RWPE2 (cell line): ENCODE results near the gene TSC2.
A peak's percentile ranks its signal among the peaks of the same experiment; 100 is the strongest.
"Not testable (repeated sequence)": the region's sequence is repeated elsewhere in the genome, so short reads cannot be mapped to it uniquely, and the experiment has no call there.

Experiments
- ATAC-seq: fragments of 200-7000 bp; cut with Tn5 transposase; 3 replicates; pipeline ENCODE4 v1.9.1; 2021; ENCODE audit warnings: low read depth
- DNase-seq: peaks from one replicate; pipeline ENCODE4 v3.0.0-alpha.2; 2020; ENCODE audit warnings: low spot score
- H3K27ac ChIP-seq: fragments of 450-650 bp; 2 replicates; pipeline ENCODE4 v1.5.1; 2017; ENCODE audit warnings: mild to moderate bottlenecking; ENCODE audit not compliant: poor library complexity, severe bottlenecking
- H3K27me3 ChIP-seq: fragments of 250-450 bp; sonication (Bioruptor Pico); 2 replicates; pipeline ENCODE4 v1.5.1; 2021; ENCODE audit warnings: mild to moderate bottlenecking, moderate library complexity; ENCODE audit not compliant: insufficient read depth, poor library complexity, severe bottlenecking
- H3K36me3 ChIP-seq: fragments of 250-450 bp; sonication (Bioruptor Pico); 2 replicates; pipeline ENCODE4 v1.5.1; 2020; ENCODE audit warnings: low read depth, mild to moderate bottlenecking, moderate library complexity
- H3K4me1 ChIP-seq: fragments of 250-450 bp; sonication (Bioruptor Pico); 2 replicates; pipeline ENCODE4 v1.5.1; 2021; ENCODE audit warnings: mild to moderate bottlenecking, moderate library complexity; ENCODE audit not compliant: insufficient read depth, poor library complexity, severe bottlenecking
- H3K4me3 ChIP-seq: fragments of 250-450 bp; sonication (Bioruptor Pico); 2 replicates; pipeline ENCODE4 v1.5.1; 2021; ENCODE audit warnings: mild to moderate bottlenecking, moderate library complexity; ENCODE audit not compliant: severe bottlenecking
- H3K9me3 ChIP-seq: fragments of 250-450 bp; sonication (Bioruptor Pico); 2 replicates; pipeline ENCODE4 v1.5.1; 2021; ENCODE audit warnings: mild to moderate bottlenecking, moderate library complexity; ENCODE audit not compliant: severe bottlenecking

TSC2 gene

DNA sequence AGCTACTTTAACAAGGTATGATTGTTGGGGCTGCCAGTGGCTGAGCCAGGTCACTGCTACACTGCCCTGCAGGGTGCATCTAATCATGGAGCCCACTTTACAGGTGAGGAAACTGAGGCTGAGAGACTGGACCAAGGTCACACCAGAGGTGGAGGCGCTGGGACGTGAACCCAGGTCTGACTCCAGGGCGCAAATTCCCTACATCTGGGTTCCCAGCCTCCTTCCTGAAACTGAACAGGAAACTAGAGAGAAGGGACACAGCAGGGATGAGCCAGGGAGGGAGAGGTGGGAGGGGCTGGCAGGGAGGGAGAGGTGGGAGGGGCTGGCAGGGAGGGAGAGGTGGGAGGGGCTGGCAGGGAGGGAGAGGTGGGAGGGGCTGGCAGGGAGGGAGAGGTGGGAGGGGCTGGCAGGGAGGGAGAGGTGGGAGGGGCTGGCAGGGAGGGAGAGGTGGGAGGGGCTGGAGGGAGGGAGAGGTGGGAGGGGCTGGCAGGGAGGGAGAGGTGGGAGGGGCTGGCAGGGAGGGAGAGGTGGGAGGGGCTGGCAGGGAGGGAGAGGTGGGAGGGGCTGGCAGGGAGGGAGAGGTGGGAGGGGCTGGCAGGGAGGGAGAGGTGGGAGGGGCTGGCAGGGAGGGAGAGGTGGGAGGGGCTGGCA, 80.0 kb downstream of the TSC2 start:
- not testable (repeated sequence) for ATAC-seq, DNase-seq, H3K36me3 ChIP-seq, H3K27me3 ChIP-seq, H3K9me3 ChIP-seq, H3K4me3 ChIP-seq
- Histone ChIP-seq H3K4me1 (peaks cover 21% of the 10 kb centered on the region), H3K27ac (peak overlapping the region; percentile 99)

DNA sequence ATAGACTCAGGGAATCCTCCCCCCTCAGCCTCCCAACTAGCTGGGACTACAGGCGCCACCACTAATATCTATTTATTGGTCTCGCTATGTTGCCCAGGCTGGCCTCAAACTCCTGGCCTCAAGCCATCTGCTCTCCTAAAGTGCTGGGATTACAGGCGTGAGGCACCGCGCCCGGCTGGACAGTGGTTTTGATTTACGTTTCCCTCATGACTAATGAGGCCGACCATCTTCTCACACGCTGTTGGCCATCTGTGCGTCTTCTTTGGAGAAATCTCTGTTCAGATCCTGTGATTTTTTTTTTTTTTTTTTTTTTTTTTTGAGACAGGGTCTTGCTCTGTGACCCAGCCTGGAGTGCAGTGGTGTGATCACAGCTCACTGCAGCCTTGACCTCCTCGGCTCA, 81.5 kb downstream of the TSC2 start:
- H3K36me3 ChIP-seq, H3K9me3 ChIP-seq, H3K27me3 ChIP-seq, DNase-seq, H3K4me3 ChIP-seq: not testable (repeated sequence)
- ATAC-seq = 0 out of 3 replicates have a peak, but pooled peaks have one; percentile 13
- Histone ChIP-seq H3K27ac (peak overlapping the region; percentile 82), H3K4me1 (peaks cover 19% of the 10 kb centered on the region)

DNA sequence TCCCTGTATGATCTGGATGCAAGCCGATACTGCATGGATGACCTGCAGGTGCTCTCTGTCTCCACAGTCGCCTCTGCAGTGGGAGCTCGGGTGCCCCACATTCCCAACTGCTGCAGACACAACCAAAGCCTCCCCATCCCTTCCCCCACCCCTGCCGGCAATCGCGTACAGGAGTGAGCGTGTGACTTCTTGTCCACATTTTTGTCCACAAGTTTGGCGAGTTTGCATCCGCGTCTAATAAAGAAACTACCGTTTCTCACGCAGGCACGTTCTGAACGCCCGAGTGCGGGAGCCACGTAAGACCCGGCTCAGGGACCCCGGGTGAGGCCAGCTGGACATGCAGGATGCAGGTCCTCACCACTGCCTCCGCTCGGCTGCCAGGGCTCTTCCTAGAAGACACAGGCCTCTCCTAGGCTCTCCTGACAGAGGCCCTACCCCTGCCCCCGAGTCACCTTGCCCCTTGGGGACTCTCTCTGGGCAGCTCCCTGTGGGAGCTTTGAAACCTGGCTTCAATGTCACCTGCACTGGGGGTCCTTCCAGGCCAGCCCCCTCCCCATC, 82.2 kb downstream of the TSC2 start:
- peaks cover 19% of the 10 kb centered on the region for H3K4me1 ChIP-seq
- H3K9me3 ChIP-seq, H3K36me3 ChIP-seq, ATAC-seq, DNase-seq, H3K27me3 ChIP-seq, H3K4me3 ChIP-seq: not testable (repeated sequence)
- peak overlapping the region; percentile 82 for H3K27ac ChIP-seq

DNA sequence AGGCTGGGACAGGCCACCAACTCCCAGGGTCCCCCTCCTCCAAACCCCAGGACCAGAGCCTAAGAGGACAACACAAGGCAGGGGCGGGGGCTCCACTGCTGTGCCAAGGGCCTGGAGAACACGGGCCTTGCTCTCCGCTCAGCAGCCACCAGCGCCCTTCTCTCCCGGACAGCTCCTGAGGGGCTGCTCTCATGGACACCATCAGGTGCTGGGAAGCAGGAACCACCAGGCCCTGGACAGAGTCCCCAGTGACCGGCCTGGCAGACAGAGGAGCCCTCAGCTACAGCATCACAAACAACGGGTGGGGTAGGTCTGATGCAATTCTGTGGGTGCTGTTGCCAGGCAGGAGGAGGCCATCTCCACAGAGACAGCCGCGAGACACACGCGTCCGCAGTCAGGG, 86.0 kb downstream of the TSC2 start:
- H3K4me3 ChIP-seq, ATAC-seq, H3K27ac ChIP-seq, H3K4me1 ChIP-seq, H3K9me3 ChIP-seq, H3K27me3 ChIP-seq, DNase-seq, H3K36me3 ChIP-seq: not testable (repeated sequence)

DNA sequence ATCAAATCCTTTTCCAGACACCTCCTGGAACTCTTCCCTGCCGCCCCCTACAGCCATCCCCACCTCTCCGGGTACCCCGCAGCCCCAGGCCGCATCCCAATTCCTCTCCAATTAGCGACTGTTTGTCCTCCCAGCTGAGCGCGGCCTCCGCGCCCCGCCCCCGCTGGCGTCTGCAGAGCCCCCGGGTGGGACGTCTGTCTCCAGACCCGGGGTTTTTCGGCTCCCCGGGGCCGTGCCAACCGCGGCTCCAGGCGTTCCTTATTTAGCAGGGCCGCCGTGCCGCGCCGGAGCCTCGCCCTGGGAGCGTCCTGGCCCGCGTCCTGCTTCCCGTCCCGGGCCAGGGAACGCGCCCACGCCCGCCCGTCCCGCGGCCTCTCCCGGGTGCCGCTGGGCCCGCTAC, 87.3 kb downstream of the TSC2 start:
- H3K9me3 ChIP-seq, ATAC-seq, H3K4me1 ChIP-seq, H3K36me3 ChIP-seq, DNase-seq, H3K27me3 ChIP-seq: not testable (repeated sequence)
- peak overlapping the region; percentile 52 for H3K4me3 ChIP-seq
- peak overlapping the region; percentile 36 for H3K27ac ChIP-seq

DNA sequence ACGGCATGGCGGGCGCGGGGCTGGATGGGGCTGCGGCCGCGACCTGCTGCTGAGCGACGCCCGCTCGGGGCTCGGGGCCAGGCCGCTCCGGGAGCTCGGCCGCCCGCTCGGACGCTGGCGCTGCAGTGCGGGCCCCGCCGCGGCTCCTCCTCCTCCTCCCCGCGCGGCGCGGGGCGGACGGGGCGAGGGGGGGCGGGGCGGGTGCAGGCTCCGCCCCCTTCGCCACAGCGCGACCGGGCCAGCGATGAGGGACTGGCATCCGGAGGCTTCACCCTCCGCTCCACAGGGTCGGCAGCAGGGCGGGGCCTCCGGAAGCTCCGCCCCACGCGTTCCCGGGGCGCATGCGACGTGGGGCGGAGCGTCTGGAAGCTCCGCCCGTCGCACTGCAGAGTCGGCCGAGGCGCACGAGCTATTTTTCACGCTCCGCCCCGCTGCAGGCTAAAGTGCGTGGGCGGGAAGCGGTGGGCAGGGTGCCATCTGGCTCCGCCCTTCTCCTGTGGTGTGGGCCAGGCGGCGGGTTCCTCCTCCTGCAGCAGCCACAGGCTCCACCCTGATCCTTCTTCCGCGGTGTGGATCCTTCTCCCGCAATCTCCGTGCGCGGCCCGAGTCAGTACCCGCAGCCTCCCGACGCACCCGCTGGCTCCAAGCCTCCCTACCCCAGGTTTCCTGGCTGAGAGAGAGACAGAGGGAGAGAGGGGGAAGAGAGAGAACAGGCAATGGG, 88.1 kb downstream of the TSC2 start, which contains the start of gene PKD1:
Gene PKD1, minus strand, starts transcription at position 129 of the 721 bp plus-strand sequence. CDS start 209 bp downstream, outside the sequence.
- H3K9me3 ChIP-seq, H3K4me1 ChIP-seq, H3K36me3 ChIP-seq, H3K27me3 ChIP-seq: not testable (repeated sequence)
- Histone ChIP-seq H3K27ac (peak within 1 kb of the TSS; percentile 36), H3K4me3 (peak within 1 kb of the TSS; percentile 52)
- ATAC-seq = peak; percentile 81
- peak; percentile 89 for DNase-seq
